ENCODE data around the gene CTTN.
"Not testable (repeated sequence)": the region's sequence is repeated elsewhere in the genome, so short reads cannot be mapped to it uniquely, and the experiment has no call there.

Gene CTTN

GRCh38 chr11:70381872-70382861 is 16.2 kb upstream of the CTTN start:
- DNase-seq: no peak

DNA sequence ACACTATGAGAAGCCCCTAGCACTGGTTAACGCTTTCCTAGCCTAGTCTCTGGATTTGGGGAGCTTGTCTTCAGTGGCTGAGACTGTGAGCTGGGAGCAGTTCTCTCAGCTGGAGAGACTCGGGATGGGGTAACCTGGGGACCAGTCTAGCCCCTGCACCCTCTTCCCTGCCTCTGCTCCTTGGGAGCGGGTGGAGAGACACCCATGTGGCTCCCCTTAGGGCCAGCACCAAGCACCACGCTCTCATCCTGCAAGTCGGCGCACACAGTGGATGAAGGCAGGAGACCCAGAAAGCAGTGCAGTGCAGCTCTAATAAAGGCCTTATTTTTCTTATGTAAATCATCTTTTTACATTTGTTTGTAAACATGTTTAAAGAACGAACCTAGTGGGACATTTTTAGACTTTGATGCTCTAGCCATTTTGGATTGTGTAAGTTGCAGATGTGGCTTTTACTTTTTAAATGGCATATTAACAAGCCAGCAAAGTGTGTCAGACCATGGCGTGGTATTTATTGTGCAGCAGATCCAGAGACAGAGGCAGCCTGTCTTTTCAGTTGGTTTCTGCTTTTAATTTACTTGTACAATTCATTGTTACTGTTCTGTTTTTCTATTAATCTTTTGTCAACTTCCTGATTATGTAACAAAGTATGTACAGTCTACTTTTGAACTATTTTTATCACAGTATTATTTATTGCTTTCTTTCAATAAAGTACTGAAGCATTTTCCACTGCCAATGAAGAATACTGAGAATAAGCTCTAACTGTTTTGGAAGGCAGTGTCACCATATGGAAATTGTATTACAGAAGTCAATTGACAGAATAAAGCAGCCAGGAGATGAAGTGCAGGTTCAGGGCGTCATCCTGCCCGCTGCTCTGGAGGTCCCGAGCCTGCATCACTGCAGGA is 14.4 kb upstream of the CTTN start:
- DNase-seq: no peak

- DNase-seq: no peak
Measured at GRCh38 chr11:70384566-70385152, 13.7 kb upstream of the CTTN start.

DNA sequence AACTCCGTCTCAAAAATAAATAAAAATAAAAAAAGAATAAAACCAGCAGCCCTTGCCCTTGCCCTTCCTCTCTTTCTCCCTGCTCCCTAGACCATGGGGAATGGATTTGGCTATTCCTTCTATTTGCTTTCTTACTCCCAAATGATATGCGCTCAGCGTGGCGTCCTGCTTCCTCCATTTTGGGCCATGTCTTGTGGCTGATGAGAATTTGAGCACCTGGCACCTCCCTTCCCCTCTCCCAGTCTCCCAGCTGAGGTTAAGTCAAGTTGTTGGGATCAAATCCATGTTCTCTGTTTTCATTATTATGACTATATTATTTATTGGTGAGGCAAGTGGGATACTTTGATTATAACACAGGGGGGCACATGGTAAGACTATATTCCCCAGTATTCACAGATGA is 10.8 kb upstream of the CTTN start:
- DNase-seq: no peak

GRCh38 chr11:70389201-70389600 is 9.1 kb upstream of the CTTN start:
- DNase-seq: no peak

DNA sequence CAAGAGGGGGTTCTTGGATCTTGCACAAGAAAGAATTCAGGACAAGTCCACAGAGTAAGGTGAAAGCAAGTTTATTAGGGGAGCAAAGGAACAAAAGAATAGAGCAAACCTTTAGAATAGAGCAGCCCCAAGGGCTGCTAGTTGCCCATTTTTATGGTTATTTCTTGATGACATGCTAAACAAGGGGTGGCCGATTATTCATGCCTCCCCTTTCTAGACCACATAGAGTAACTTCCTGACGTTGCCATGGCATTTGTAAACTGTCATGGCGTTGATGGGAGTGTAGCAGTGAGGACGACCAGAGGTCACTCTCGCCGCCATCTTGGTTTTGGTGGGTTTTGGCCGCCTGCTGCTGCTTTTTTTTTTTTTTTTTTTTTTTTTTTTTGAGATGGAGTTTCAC is 7.4 kb upstream of the CTTN start:
- not testable (repeated sequence) for DNase-seq

DNA sequence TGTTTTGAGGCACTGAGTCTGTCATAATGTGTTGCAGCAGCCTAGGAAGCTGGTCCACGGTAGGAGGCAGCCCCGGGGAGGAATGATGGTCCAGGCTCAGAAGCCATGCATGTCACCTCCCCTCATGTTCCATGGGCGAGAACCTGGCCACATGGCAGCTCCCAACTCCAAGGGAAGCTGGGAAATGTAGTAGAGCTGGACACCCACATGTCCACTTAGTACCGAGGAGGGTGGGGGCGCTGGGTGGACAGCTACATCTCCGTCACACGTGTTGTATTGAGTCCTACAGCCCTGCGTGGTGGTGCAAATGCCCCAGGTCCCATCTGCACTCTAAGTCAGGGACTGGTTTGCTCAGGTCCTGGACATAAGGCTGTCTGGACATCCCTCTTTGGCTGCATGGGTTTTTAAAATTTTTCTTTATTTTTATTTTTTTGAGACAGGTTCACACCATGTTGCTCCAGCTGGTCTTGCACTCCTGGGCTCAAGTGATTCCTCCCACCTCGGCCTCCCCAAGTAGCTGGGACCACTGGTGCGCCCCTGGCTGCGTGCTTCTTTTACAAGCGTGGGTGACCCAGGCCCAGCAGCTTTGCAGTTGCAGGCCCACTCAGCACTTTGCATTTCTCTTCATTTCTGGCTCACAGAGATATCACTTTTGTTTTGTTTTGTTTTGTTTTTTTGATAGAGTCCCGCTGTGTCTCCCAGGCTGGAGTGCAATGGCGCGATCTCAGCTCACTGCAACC is 3.9 kb upstream of the CTTN start:
- DNase-seq: no peak

GRCh38 chr11:70397336-70397982 is 870 bp upstream of the CTTN start:
- DNase-seq: no peak

DNA sequence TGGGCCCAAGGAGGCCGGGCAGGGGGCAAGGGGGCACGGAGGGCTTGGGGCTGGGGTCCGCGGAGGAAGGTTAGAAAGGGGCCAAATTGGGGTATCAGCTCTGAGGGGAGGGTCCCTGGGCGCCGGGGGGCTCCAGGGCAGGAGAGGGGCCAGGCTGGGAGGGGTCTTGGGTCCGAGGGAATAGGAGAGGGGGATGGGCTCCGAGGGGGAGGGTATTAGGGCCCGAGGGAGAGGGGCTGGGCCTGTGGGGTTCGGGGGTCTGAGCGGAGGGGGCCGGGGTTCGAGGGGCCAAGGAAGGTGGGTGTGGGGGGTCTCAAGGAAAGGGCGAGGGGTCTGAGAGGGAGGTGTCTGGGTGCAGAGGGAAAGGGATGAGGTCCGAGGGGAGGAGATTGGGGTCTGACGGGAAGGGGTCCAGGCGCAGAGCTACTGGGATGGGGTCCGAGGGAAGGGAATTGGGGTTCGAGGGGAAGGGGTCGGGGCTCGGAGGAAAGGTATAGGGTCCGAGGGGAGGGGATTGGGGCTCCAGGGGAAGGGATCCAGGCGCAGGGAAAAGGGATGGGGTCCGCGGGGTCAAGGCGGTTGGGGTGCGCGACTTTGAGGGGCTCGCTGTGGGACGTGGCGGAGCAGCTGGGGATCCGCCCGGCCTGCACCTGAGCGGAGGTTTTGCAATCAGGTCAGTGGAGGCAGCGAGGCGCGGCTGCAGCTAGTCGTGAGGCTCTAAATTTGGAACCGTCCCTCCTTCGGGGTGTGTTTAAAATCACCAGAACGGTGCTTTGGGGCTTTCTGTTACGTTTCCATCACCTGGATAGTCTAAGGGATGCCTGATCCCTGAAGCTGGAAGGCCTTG is 728 bp downstream of the CTTN start:
- DNase-seq: no peak

DNA sequence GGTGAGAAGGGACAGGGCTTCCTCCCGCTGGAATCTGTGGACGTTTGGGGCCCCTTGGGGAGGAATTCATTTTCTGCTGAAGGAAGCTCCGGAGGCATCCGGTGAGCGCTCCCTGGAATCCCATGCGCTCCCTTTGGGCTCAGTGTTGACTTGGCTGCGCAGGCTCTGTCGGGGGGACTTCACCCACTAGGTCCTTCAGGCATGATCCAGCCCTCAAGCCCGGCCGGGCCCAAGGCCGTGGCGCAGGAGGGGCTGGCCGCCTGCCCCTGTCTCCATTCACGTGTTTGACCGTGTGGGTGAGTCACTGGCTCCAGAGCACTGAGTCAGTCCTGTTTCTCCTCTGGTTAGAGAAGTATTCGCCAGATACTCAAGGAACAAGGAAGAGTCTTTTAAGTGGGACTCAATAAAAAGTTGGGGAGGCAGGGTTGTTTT is 1.4 kb downstream of the CTTN start:
- DNase-seq: peak; percentile 60

GRCh38 chr11:70400643-70401042 is 2.3 kb downstream of the CTTN start:
- no peak for DNase-seq

DNA sequence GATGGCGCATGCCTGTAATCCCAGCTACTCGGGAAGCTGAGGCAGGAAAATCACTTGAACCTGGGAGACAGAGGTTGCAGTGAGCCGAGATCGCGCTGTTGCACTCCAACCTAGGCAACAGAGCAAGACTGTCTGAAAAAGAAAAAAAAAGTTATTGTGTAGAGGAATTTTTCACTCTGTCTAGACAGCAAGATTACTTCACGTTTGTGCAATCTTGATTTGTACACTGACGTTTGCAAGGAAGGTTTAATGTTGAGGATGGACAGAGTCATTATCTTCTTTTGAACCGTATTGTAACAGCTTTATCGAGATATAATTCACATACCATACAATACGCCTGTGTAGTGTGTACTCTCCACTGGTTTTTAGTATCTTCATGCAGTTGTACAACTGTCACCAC is 3.7 kb downstream of the CTTN start:
- DNase-seq: no peak

DNA sequence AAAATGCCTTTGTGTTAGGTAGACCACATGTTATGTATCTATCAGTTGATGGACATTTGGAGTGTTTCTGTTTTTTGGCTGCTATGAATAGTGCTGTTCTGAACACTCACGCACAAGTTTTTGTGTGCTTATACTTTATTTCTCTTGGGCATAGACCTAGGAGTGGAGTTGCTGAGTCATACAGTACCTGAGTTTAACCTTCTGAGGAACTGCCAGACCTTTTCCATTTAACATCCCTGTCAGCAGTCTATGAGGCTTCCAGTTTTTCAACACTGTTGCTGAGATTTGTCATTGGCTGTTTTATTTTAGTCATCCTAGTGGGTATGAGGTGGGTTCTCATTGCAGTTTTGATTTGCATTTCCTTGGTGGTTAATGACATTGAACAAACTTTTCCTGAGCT is 4.4 kb downstream of the CTTN start:
- DNase-seq: no peak

GRCh38 chr11:70404244-70404643 is 5.9 kb downstream of the CTTN start:
- DNase-seq: no peak

DNA sequence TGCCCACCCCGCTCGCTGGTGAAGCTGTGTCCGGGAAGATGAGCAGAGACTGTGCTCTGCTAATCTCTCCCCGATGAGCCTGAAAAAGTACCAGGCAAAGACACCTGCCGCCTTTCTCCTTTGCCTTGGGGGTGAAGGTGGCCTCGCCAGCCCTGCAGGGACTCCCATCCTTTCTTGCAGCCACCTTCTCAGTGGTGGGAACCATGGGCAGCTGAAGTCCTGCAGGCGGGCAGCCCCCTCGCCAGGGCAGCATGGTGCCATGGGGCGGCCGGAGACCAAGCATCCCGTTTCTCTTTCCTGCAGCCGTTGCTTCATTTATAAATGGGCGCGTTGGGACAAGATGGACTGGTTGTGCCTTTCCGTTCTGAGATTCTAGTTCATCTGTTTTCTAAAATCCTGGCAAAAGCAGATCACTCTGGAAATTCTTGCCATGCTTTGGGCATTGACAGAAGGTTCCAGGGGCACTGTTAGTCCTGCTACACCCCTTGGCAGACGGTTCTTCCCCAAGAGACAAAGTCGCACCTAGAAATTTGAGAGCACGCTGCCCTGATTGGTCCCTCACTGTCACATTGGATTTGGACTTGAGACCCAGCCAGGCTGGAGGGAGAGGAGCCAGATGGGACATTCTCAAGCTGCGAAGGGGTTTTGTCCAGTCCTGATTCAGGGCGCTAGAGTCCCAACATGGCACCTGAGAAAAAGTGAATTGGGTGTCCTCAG is 7.5 kb downstream of the CTTN start:
- no peak for DNase-seq

- DNase-seq: no peak
Measured at GRCh38 chr11:70407121-70407520, 8.8 kb downstream of the CTTN start.

DNA sequence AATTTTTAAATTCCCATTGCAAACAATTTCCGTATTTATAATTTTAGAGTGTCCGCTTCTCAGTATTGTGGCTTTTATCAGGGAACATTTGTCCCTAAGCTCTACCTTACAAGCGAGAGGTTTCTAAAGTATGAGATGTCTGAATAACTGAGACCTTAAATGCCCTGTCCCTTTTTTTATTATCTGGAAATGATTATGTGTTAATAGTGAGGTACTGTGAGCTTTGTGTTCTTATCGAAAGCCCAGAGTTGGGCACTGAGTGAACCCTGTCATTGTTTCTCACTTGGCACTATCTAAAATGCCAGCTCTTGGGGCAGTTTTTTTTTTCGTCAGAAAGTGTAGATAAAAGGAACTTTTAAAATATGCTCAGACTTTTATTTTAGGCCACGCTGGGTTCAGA is 9.5 kb downstream of the CTTN start:
- DNase-seq: no peak

- DNase-seq: not testable (repeated sequence)
Measured at GRCh38 chr11:70408326-70408725, 10.0 kb downstream of the CTTN start.

DNA sequence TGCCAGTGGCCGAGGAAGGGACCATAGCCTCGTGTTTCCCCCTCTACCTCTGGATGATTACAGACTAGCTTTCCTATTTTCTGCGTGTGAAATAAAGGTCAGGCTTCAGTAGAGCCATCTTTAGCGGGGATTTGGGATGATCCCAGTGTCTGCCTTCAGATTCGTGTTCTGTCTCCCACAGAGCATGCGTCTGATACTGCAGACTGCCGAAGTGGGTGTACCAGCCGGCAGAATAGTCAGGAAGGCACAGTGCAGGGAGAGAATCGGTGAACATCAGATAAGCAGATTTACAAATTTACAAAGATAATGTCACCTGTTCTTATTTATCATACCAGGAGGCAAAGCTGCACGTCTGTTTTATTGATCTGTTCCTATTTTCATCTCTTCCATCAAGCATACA is 11.1 kb downstream of the CTTN start:
- no peak for DNase-seq

DNA sequence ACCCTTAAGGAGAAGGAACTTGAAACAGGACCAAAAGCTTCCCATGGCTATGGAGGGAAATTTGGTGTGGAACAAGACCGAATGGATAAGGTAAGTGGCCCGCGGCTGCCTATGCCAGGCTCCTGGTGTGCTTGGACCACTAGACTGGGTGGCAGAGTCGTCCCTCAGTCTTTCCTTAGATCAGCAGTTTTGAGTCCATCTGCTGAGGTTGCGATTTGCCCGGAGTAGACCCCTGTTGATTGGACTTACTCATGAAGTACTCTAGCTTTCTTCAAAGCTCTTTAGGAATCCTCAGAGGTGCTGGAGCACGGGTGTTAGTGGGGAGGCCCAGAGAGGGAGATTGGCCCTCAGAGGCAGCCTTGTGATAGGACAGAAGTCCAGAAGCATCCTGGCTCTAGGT is 11.5 kb downstream of the CTTN start:
- DNase-seq: no peak
